CD4-positive, alpha-beta T cell (primary cell): ENCODE data around the gene IDUA. TPM values are rescaled to one million over a fixed set of nuclear protein-coding genes. Genes with fewer than 3 reads are reported as not detected.

Experiments
- ATAC-seq: fragments of 200-7000 bp; cut with Tn5 transposase; one replicate; pipeline ENCODE4 v1.10.0; 2022; ENCODE audit warnings: mild to moderate bottlenecking; ENCODE audit not compliant: poor library complexity
- CTCF ChIA-PET: fragments of 350-600 bp; sonication (Branson Sonifier 250); formaldehyde crosslinking; loops from one replicate; lab custom pipeline; 2021; ENCODE audit warnings: antibody characterized with exemption, inconsistent platforms; lab: Charles Lee
- POLR2A ChIA-PET: fragments of 350-600 bp; sonication (Branson Sonifier 250); formaldehyde crosslinking; loops from one replicate; lab custom pipeline; 2021; ENCODE audit warnings: antibody characterized with exemption, inconsistent platforms; lab: Charles Lee
- DNase-seq, 14 experiments: peaks; one replicate each; pipeline ENCODE4 v3.0.0-alpha.2; 2013 to 2020; ENCODE audit warnings: mixed read lengths in 2 of 14
- H3K27ac ChIP-seq, 2 donors: one replicate each; pipeline versions ENCODE4 v1.5.1 to v1.7.0; 2013; ENCODE audit warnings: low read length in 2 of 2, low read depth in 1 of 2, mild to moderate bottlenecking in 1 of 2
- H3K27me3 ChIP-seq, 2 experiments: 1 replicate in 1 of 2; 2 replicates in 1 of 2; pipeline versions ENCODE4 v1.6.1 to v1.7.0; 2013; ENCODE audit warnings: low read length in 2 of 2, control low read depth in 1 of 2, mild to moderate bottlenecking in 1 of 2, moderate library complexity in 1 of 2; ENCODE audit not compliant: insufficient read depth in 2 of 2, control insufficient read depth in 1 of 2
- H3K36me3 ChIP-seq: one replicate; pipeline ENCODE4 v1.6.1; 2013; ENCODE audit warnings: low read length, control low read depth; ENCODE audit not compliant: insufficient read depth
- H3K4me1 ChIP-seq: one replicate; pipeline ENCODE4 v1.6.1; 2013; ENCODE audit warnings: low read length, control low read depth; ENCODE audit not compliant: insufficient read depth
- H3K4me3 ChIP-seq: one replicate; pipeline ENCODE4 v1.5.1; 2013; ENCODE audit warnings: mild to moderate bottlenecking, low read length, moderate library complexity
- H3K9me3 ChIP-seq, 2 experiments: 1 replicate in 1 of 2; 2 replicates in 1 of 2; pipeline versions ENCODE4 v1.6.1 to v1.7.0; 2013; ENCODE audit warnings: low read length in 2 of 2, mild to moderate bottlenecking in 2 of 2, control low read depth in 1 of 2, moderate library complexity in 1 of 2; ENCODE audit not compliant: control insufficient read depth in 1 of 2, insufficient read depth in 1 of 2
- H3K27ac Mint-ChIP-seq: one replicate; pipeline ENCODE4 v1.8.0; 2020; ENCODE audit warnings: mixed read lengths
- H3K27me3 Mint-ChIP-seq: one replicate; pipeline ENCODE4 v1.8.0; 2021; ENCODE audit warnings: mixed read lengths
- H3K36me3 Mint-ChIP-seq: one replicate; pipeline ENCODE4 v1.8.0; 2021; ENCODE audit warnings: low read depth, mixed read lengths
- H3K4me1 Mint-ChIP-seq: one replicate; pipeline ENCODE4 v1.8.0; 2021; ENCODE audit warnings: low read depth, mixed read lengths
- H3K4me3 Mint-ChIP-seq: one replicate; pipeline ENCODE4 v1.8.0; 2020; ENCODE audit warnings: mild to moderate bottlenecking, mixed read lengths
- H3K9me3 Mint-ChIP-seq: one replicate; pipeline ENCODE4 v1.8.0; 2020; ENCODE audit warnings: mixed read lengths
- CTCF ChIP-seq: fragments of 200-600 bp; IDR thresholded peaks from one replicate; pipeline ENCODE4 v1.8.0; 2022; ENCODE audit warnings: antibody characterized with exemption, mild to moderate bottlenecking
- intact Hi-C, 2 experiments: fragments of 100-400 bp; cut with DNase I in 1 of 2; cut with micrococcal nuclease in 1 of 2; formaldehyde crosslinking; loops; one replicate each; pipeline versions ENCODE4 v1.15.1 to v1.9.0; 2023 to 2025; cut with DNase I, micrococcal nuclease
- total RNA-seq, 174 experiments: library from RNA in 2 of 174; stranded (reverse) in 2 of 174; gene quantifications; one replicate each; pipeline ENCODE4 v1.2.3 and lab custom pipeline; 2021 to 2026

The IDUA gene
- total RNA-seq, 2 experiments from 2014 or later: 70.2 to 77.8 TPM

GRCh38 chr4:1032861-1033260 lies 46.0 kb downstream of the IDUA start:
- ChIA-PET POLR2A (no interaction called here), CTCF (no interaction called here)
- intact Hi-C loops: no loop called here
- TF ChIP-seq CTCF: no peak
- H3K27me3 Mint-ChIP-seq: no peaks in the 10 kb centered on the region
- no peaks in the 10 kb centered on the region for H3K9me3 Mint-ChIP-seq
- H3K4me1 ChIP-seq: no peaks in the 10 kb centered on the region
- no peaks in the 10 kb centered on the region for H3K36me3 Mint-ChIP-seq
- no peak overlapping the region for H3K27ac ChIP-seq
- no peak overlapping the region for H3K27ac Mint-ChIP-seq
- H3K9me3 ChIP-seq: peaks cover 0 to 7% of the 10 kb centered on the region in 2 experiments
- peaks cover 4 to 6% of the 10 kb centered on the region in 2 experiments for H3K27me3 ChIP-seq
- H3K4me3 ChIP-seq: no peak overlapping the region
- H3K4me1 Mint-ChIP-seq: no peaks in the 10 kb centered on the region
- no peak overlapping the region for H3K4me3 Mint-ChIP-seq
- ATAC-seq (no peak), DNase-seq (no peak)
- no peaks in the 10 kb centered on the region for H3K36me3 ChIP-seq

- DNase-seq (no peak), ATAC-seq (no peak)
- Mint-ChIP-seq H3K9me3 (no peaks in the 10 kb centered on the region), H3K4me1 (no peaks in the 10 kb centered on the region), H3K36me3 (no peaks in the 10 kb centered on the region), H3K27ac (no peak overlapping the region), H3K27me3 (no peaks in the 10 kb centered on the region), H3K4me3 (no peak overlapping the region)
- H3K36me3 ChIP-seq: no peaks in the 10 kb centered on the region
- H3K4me3 ChIP-seq: no peak overlapping the region
- no peaks in the 10 kb centered on the region for H3K4me1 ChIP-seq
- H3K27ac ChIP-seq: no peak overlapping the region
- POLR2A ChIA-PET: no interaction called here
- intact Hi-C loops: no loop called here
- peaks cover 4 to 6% of the 10 kb centered on the region in 2 experiments for H3K27me3 ChIP-seq
- no peak for TF ChIP-seq CTCF
- H3K9me3 ChIP-seq: peaks cover 0 to 7% of the 10 kb centered on the region in 2 experiments
- CTCF ChIA-PET: no interaction called here
Measured at GRCh38 chr4:1033840-1034551, 47.2 kb downstream of the IDUA start.

GRCh38 chr4:1035510-1035909 lies 48.7 kb downstream of the IDUA start:
- TF ChIP-seq CTCF: no peak
- H3K4me3 Mint-ChIP-seq: no peak overlapping the region
- ChIA-PET CTCF (no interaction called here), POLR2A (no interaction called here)
- no peak overlapping the region for H3K4me3 ChIP-seq
- no peaks in the 10 kb centered on the region for H3K4me1 ChIP-seq
- H3K27ac ChIP-seq: no peak overlapping the region
- intact Hi-C loops: no loop called here
- H3K36me3 ChIP-seq: no peaks in the 10 kb centered on the region
- no peaks in the 10 kb centered on the region for H3K27me3 Mint-ChIP-seq
- no peaks in the 10 kb centered on the region for H3K36me3 Mint-ChIP-seq
- no peaks in the 10 kb centered on the region for H3K4me1 Mint-ChIP-seq
- no peak for DNase-seq
- no peak overlapping the region for H3K27ac Mint-ChIP-seq
- H3K27me3 ChIP-seq: peaks cover 4 to 6% of the 10 kb centered on the region in 2 experiments
- ATAC-seq: no peak
- H3K9me3 ChIP-seq: peaks cover 0 to 7% of the 10 kb centered on the region in 2 experiments
- no peaks in the 10 kb centered on the region for H3K9me3 Mint-ChIP-seq
